ENCODE data around the gene BOLA3.

- TF ChIP-seq CTCF (IDR thresholded peaks at IDR 0.05; ENCODE audit: poor library complexity, severe bottlenecking) = no peak
- TF ChIP-seq REST (IDR thresholded peaks at IDR 0.05; ENCODE audit: borderline replicate concordance) = no peak
- no peak for TF ChIP-seq POLR2AphosphoS5 (IDR thresholded peaks at IDR 0.05)
- TF ChIP-seq RAD21 (conservative IDR thresholded peaks at IDR 0.05) = no peak
- no peak for TF ChIP-seq SMC3 (conservative IDR thresholded peaks at IDR 0.05; ENCODE audit: poor library complexity)
- no peak for TF ChIP-seq EZH2 (IDR thresholded peaks at IDR 0.05; ENCODE audit: borderline replicate concordance, insufficient read depth, low read length, poor library complexity, severe bottlenecking)
- TF ChIP-seq EP300 (conservative IDR thresholded peaks at IDR 0.05; ENCODE audit: poor library complexity, severe bottlenecking) = no peak
- TF ChIP-seq TAF1 (IDR thresholded peaks at IDR 0.05; ENCODE audit: low read depth) = no peak
- TF ChIP-seq MXI1 (conservative IDR thresholded peaks at IDR 0.05; ENCODE audit: poor library complexity, severe bottlenecking) = no peak
Observed at GRCh38 chr2:74101574-74102300, 46.0 kb downstream of the BOLA3 start.
